Muscle of back (tissue), 11 donors: ENCODE data around the gene KBTBD3. TPM values are rescaled to one million over a fixed set of nuclear protein-coding genes. Genes with fewer than 3 reads are reported as not detected.
"Not testable (repeated sequence)": the region's sequence is repeated elsewhere in the genome, so short reads cannot be mapped to it uniquely, and the experiment has no call there.

Experiments
- DNase-seq, 3 donors: peaks; one replicate each; pipeline versions ENCODE4 v3.0.0 to v3.0.0-alpha.2; 2013
- polyA plus RNA-seq, 10 donors: library from polyadenylated mRNA; unstranded; fragments of 120-200 nt; gene quantifications; one replicate each; pipeline ENCODE4 v1.2.1, GENCODE V29; 2013; ENCODE audit not compliant: insufficient read length in 10 of 10

Gene KBTBD3
- polyA plus RNA-seq, 10 donors, result 3.3 to 7.2 (median 4.7) TPM

DNA sequence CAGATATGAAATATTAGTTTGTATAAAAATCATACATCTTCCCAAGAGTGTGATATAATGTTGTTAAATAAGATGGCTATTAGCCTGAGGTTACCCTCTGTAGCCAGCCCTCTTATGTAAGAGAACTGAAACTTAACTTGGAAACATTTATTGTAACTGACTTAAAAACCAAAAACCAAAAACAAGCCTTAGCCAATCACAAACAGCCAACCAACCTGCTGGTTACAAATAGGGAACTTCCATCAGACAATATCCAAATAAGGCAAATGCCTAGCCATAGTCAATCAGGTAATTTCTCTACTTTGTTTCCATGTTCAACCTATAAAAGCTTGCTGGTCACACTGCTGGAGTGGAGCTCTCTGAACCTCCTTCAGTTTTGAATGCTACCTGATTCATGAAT is 14.1 kb downstream of the KBTBD3 start:
- DNase-seq, result no peak

DNA sequence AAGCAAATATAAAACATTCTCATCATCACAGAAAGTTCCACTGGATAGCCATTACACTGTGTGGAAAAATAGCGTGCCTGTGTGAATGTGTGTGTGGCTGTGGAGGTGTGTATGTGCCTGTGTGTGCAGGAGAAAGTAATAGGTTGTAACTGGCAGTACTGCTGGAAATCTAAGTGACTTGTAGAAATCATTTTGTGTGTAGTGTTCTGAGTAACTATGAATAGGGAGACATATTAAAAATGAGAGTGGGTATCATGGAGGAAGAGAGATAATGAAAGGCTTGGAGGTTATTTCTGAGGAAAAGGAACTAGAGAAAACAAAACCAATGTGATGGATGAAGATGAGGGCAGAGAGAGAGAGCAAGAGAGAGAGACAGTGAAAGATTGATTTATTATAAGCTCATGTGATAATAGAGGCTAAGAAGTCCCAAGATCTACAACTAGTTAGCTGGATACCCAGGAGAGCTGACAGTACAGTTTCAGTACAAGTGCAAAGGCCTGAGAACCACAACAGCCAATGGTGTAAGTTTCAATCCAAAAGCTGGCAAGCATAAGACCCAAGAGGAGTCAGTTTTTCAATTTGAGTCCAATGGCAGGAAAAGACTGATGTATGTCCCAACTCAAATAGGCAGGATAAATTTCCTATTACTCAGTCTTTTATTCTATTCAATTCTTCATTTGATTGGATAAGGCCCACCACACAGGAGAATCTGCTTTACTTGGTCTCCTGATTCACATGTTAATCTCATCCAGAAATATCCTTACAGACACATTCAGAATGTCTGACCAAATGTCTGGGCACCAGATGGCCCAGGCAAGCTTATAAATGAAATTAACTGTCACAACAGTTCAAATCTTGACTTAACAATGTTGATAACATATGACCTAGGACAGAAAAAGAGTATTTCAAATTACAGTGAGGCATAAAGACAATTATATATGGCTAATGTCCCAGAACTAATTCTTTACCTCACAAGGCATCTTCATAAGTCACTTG is 14.9 kb downstream of the KBTBD3 start:
- DNase-seq, result no peak

DNA sequence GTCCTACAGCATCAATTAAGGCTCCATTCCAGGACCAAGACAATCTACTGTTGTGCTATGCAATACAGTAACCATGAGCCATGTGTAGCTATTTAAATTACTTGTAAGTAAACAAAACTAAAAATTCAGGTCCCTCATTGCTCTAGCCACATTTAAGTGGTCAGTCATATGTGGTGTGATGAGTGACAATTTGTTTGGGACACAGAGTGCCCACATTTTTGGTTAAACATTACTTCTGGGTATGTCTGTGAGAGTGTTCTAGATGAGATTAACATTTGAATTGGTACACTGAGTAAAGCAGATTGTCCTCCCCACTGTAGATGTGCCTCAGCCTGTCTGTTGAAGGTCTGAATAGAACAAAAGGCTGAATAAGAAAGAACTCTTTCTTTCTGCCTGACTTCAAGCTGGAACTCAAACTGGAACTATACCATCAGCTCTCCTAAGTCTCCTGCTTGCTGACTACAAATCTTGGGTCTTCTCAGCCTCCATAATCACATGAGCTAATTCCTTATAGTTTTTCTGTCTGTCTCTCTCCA is 15.8 kb downstream of the KBTBD3 start:
- DNase-seq, result no peak

DNA sequence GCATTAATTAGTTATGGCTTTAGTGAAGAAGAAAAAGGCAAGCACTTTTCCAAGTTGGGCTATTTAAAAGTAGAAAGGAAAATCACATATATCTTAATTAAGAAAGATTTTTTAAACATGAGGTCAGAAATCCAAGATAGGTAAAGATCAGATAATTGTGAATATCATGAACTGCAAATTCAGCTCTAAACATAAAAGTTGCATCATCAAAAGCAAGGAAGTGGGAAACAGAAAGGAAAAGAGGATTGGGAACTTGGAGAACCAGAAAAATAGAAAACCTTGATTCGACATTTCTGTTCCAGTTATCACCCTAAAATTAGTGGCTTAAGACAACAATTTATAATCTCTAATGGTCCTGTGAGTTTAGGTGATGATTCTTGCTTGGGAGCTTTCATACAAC is 17.5 kb downstream of the KBTBD3 start:
- no peak for DNase-seq

DNA sequence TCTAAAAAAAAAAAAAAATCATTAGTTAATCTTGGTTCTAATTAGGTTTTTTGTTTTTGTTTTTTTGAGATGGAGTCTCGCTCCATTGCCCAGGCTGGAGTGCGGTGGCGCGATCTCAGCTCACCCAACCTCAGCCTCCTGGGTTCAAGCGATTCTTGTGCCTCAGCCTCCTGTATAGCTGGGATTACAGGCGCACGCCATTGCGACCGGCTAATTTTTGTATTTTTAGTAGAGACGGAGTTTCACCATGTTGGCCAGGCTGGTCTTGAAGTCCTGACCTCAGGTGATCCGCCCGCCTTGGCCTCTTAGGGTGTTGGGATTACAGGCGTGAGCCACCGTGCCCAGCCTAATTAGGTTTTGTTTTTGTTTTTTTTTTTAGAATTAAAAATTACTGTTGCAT is 18.8 kb downstream of the KBTBD3 start:
- DNase-seq, result not testable (repeated sequence)

DNA sequence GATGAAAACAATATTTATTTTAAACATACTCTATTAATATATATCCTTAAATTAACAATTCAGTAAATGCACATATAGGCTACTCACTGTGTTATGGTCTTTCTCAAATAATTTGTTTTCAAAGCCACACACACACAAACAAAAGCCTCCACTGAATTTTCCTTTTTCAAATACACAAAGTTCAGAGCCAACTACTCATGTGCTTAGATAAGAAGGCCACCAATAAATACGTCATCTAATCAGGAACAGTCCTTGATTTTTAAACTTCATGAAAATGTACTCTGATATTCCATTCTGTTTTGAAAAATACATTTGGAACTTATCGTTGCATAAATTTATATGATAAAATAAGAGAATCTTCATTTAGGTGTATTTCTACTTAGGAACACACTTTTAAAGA is 26.0 kb downstream of the KBTBD3 start:
- DNase-seq, result no peak

DNA sequence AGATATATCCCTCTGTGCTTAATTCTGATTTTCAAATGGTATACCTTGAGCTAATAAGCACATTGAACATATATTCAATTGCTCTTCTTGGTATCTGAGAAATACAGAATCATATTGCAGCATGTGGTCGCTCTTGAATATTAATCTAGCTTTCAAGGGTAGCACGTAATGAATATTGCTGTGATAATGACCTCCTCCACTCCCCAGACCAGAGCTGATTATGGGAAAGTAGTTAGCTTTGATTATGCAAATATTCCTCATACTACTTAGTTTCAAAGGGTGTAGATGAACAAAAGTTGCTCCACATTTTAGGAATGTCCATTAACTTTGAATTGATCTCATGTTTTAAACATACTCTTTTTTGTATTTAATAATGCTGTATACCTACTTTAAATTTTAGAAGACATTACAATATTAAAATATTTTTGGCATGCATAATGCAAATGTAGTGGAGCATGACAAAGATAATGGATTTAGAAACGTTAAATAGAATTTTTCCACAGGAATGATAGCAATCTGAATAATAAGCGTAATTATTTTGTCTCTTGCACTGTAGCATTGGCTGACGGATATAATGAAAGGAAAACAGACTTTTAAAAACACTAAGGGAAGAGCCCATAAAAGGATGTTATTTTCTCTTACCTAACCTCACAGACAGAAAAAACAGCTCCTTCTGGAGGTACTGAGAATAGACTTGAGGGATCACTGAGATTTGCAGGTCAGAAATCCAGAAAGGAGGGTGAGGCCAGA is 27.2 kb downstream of the KBTBD3 start:
- DNase-seq, result no peak

DNA sequence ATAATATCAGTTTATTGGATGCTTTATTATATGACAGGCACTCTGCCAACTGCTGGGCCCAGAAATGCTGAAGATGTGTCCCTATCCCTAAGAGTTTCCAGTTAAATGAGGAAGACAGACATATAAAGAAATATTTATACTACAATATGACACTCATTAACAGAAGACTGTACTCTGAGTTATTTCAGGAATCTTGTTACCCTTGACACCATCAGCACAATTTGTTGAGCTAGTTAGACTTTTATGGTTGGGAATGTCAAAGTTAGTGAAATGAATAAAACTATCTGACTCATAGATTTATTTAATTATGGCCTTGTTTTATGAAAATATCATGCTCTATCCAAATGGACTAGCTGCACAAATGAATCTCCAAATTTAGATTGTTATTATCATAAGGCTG is 29.5 kb downstream of the KBTBD3 start:
- no peak for DNase-seq

DNA sequence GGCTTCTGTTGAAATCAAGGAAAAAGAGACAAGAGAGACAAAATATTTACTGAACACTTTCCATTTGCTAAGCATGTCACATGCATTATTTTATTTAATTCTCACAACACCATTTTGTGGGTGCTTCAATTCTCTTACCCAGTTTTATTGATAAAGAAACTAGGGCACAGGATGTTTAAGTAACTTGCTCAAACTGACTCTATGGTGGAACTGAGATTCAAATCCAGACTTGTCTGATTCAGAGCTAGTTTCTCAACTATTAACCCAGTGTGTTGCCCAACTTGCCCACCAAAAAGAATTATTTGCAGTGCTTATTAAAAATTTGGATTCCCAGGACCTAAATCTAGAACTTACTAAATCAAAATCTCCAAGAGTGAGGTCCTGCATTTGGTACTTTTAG is 33.6 kb downstream of the KBTBD3 start:
- no peak for DNase-seq

DNA sequence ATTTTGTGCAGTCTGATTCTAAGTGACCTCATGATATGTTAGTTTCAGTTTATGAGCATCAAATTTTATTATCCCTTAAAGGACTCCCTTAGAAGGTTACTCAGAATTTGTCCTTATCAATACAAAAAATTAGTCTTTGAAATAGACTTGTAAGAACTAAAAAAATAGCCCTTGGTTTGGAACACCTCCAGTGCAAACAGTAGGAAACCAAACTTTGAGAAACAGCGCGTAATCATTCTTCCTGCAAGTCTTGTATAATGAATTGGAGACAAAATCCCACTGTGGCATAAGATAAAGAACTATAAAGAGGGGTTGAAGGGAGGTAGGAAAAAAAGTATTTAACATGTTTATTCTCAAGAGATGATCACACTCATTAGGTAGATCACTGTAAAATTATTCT is 44.3 kb downstream of the KBTBD3 start:
- no peak for DNase-seq

DNA sequence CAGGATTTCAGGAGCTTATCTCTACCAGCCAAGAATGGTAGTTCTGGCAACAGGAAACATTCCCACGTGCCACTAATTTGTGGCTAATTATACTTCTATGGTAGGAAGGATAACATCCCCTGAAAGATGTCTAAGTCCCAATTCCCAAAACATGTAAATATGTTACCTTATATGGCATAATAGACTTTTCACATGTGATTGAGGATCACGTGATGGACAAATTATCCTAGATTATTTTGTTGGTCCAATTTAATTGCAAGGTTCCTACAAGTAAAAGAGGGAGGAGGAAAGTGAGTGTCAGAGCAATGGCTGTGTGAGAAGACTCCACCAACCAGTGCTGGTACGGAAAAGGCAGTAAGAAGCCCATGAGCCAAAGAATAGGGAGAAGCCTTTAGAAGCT is 45.2 kb downstream of the KBTBD3 start:
- no peak for DNase-seq

DNA sequence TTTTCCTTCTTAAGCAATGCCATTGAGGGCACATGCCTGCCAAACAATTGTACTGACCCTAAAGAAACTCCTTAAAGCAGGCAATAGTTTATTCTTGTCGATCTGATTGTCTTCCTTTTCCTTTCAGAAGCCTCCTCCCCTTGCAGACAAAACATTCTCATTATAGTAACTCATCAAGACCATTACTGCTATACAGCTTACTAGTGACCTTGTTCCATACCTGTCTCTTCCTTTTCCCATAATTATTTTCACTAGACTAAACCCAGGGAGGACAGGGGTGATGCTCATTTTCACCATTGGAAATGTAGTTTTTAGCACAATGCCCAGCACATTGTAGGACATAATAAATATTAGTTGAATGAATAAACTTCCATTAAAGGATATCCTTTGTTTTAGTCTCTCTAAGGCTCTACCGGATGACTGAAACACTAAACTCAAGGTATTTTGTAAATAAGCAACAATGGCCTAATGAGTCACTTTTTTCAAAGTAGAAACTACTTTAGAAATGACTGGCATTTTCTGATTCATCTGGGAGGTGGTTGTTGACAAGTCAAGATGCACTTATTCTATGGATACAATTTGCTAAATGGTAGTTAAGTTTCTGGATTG is 45.8 kb downstream of the KBTBD3 start:
- DNase-seq, result no peak

DNA sequence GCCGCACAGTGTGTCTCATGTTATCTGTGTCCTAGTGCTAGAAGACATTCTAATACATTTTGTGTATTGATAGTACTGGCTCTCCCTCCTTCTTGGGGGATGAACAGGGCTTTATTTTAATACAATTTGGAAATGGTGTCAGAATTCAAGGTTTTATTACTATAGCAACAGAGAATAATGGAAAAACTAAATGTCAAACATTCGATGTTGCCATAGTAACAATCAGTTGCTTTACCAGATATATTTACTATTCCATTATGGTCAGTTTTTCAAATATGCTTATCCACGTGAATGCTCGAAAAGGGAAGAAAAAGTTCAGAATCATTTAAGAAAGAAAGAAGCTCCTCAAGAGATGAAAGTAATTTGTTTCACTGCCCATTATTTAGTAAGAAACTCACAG is 46.5 kb downstream of the KBTBD3 start:
- no peak for DNase-seq

DNA sequence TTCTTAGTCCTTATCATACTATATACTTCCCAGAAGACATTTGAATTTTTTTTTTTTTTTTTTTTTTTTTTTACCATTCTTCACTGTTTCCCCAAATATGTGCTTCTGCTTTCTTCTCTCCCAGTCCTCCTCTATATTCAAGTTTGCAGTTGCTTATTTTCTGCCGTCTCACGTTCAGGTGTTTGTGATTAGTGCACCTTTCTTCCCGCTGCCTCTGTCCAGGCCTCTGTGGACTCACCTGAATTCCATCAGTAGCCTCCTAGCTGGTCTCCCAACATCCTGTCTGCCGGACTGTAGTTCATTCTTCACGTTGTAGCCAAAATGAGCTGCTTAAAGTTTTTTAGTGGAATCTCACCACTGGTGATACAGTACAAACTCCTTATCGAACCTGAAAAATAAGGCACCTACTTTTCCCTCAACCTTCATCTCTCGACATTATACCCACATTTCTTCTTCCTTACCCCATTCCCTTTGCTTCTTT is 54.3 kb downstream of the KBTBD3 start:
- DNase-seq, result peak in 1 of 3 donors; percentile 32

DNA sequence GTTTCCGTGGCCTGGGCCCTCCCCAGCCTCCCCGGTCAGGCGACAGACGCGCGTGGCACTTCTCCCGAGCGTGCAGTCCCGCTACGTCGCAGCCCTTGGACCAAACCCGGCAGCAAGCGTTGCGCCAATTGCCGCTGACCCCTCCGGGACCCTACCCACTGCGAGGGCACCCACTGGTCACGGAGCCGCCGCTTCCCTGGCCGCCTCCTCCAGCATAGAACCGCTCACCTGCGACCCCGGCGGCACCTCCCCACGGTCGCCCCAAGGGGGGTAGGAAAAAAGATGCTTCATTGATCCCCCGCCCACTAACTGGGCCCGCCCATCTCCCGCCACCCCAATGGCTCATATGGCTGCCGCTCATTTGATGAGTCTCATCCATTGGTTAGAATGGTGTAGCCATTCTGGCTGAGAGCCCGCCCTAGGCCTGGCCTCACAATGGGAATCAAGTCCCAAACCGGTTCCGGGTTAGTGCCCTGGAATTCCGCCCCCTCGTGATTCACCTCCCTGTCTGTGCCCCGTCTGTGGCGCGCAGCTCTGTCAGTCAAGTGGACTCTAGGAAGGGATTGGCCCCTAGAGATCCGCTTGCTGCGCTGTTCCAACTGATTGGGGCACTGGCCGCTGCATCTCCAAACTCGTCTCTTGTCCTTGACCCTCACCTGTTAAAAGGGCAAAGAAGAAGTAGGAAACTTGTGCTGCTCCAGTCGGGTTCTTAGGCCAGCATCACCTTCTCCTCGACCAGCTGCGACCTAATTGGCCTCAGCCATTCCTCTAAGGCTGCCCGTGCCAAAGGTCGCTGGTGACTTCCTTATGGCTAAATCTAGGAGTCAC is 55.0 kb downstream of the KBTBD3 start, which contains the start of gene MSANTD4:
Gene MSANTD4, minus strand, starts transcription at position 274 of the 828 bp plus-strand sequence. CDS start 11,323 bp downstream, outside the sequence.
- DNase-seq, result peak; percentile 99

DNA sequence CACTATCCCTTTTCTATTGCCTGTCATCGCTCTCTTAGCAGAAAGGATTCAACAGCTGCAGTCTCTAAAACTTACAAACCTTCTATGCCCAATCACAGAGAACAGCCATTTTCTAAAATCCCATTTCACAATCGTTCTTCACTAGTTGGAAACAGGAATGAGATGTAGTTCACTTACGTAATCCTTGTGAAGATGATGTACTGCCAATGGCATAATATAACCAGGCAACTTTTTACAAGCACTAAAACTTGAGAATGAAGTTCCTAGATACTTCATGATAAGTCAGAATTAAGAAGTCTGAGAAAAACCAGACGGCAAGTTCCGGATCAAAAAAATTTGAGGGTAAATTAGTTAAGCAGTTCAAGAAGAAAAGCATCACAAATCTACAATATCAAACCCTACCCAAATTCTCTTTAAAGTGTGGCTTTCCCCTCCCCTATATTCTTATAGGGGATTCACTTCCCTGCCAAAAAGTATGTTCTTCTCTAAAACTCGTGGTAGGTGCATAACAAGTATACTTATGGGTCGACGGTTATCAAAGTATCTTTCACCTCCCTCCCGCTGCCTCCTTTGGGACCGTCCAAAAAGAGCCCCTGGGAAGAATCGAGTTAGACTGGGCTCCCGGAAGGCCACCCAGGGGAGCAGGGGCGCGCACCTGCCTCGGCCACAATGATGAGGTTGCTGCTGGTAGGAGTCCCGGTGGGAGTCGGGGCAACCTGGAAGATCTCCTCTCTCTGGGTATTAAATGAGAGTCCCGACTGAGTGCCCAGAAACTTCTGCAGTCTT is 55.8 kb downstream of the KBTBD3 start:
- DNase-seq, result peak in 2 of 3 donors; percentile 7 to 16

DNA sequence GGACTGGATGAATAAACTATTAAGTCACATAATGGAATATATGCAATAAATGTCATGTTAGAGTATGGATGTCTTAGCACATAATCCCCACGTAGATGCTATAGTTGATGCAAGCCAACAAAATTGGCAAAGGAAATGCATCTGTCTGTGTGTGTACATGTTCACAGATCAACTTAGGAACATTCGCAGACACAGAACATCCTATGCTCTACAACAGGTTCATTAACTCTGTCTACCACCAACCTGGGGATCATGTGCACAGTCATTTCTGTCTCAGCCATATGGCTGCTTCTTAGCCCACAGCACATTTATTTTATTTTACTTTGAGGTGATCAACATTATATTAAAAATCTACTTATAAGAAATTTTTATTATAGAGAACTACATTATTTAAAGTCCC is 60.1 kb downstream of the KBTBD3 start:
- no peak for DNase-seq

DNA sequence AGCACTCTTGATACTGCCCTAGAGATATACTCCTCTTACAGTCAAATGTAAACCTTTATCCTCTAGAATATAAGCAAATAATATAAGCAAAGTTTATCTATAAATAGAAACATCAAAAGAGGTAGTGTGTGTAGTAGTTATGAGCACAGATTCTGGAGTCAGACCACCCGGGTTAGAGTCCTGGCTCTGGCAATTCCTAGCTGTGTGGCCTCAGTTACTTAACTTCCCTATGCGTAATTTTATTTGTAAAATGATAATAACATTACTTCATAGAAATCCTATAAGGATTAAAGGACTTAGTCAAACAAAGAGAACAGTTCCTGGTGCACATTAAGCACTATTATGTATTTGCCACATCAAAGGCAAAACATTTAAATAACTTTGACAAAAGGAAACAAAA is 62.1 kb downstream of the KBTBD3 start:
- no peak for DNase-seq

DNA sequence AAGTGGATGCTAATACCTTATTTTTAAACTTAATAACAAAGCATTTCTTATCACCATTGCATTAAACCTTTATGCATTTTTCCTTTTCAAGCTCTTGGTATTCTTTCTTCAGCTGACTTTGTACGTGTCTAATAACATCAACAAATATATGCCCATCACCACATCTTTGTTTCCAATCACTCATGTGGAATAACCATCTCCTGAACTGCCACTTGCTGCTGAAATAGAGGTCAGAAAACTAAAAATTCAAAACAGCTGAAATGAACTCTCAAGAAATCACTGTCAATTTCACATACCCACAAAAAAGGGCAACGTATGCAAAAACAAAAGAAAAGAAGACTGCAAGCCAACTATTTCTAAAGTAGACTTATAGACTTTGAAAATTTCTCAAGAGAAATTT is 62.5 kb downstream of the KBTBD3 start:
- DNase-seq, result no peak

DNA sequence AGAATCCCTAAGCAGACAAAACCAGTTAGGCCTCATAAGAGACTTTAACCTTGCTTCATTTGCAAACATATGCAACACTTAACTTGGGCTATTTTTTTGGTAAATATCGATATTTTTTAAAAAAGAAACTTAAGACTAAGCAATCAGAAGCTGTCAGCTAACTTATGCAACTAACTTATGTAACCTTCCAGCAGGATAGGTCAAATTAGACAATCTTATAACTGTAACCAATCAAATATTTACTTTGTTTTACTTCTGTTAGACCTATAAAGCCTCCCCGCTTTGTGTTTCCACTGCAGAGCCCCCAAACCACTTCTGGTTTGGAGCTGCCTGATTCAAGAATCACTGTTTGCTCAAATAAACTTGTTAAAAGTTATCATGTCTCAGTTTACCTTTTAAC is 63.1 kb downstream of the KBTBD3 start:
- no peak for DNase-seq
